HL-60 (cell line): ENCODE measurements around the gene MICU1.
A peak's percentile ranks its signal among the peaks of the same experiment; 100 is the strongest.

Experiments used
- DNase-seq, 2 experiments: peaks; one replicate each; pipeline ENCODE4 v3.0.0-alpha.2; 2010 to 2020; ENCODE audit warnings: low read depth in 1 of 2, low spot score in 1 of 2
- H3K27ac ChIP-seq: fragments of 250-450 bp; sonication (Bioruptor Pico); replicated peaks from 2 replicates; pipeline ENCODE4 v1.5.1; 2020; ENCODE audit warnings: mild to moderate bottlenecking, moderate library complexity
- H3K27me3 ChIP-seq: fragments of 250-450 bp; sonication (Bioruptor Pico); 2 replicates; pipeline ENCODE4 v1.5.1; 2021; ENCODE audit warnings: mild to moderate bottlenecking, moderate library complexity; ENCODE audit not compliant: insufficient read depth, poor library complexity, severe bottlenecking
- H3K4me3 ChIP-seq: replicated peaks from 2 replicates; pipeline ENCODE4 v1.5.1; 2011; ENCODE audit warnings: mild to moderate bottlenecking, control low read depth, low read length; ENCODE audit not compliant: insufficient read depth
- GABPA ChIP-seq: IDR thresholded peaks from 2 replicates; pipeline ENCODE4 v1.6.1; 2012; ENCODE audit warnings: low read depth
- POLR2AphosphoS5 ChIP-seq: IDR thresholded peaks from 2 replicates; pipeline ENCODE4 v1.6.1; 2012; ENCODE audit warnings: low read depth
- SPI1 ChIP-seq: IDR thresholded peaks from 2 replicates; pipeline ENCODE4 v1.6.1; 2012; ENCODE audit warnings: low read depth, mild to moderate bottlenecking, borderline replicate concordance
- TF ChIP-seq, protein P1 (sequence below): IDR thresholded peaks from one replicate; pipeline ENCODE4 v1.5.1; 2011; ENCODE audit warnings: low read length, control low read depth, inconsistent platforms; ENCODE audit not compliant: insufficient read depth
- TF ChIP-seq, protein P2 (sequence below): IDR thresholded peaks from 2 replicates; pipeline ENCODE4 v1.6.1; 2012; ENCODE audit warnings: low read depth; ENCODE audit not compliant: insufficient replicate concordance

Gene MICU1

DNA sequence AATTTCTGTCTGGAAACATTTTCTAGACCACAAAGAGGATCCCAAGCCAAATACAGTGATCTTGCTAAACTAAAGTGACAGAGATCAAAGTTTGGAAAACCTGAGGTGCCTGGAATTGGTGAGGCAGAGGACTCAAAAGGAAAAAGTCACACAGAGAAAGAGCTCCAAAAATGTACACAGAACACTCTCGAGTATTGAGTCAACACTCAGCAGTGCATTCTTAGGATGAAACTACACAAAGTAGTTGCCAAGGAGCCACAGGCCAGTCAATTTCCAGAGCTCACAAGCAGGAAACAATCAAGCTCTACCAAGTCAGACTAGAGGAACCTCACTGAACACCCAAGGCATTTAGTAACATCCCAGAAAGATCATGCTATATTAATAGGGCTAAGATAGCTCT is 61.3 kb downstream of the MICU1 start:
- Histone ChIP-seq H3K27ac (peak overlapping the region; percentile 54), H3K27me3 (no peaks in the 10 kb centered on the region), H3K4me3 (no peak overlapping the region)
- peak in 1 of 2 experiments; percentile 15 for DNase-seq
- TF ChIP-seq GABPA, result no peak
- TF ChIP-seq, protein P1, sequence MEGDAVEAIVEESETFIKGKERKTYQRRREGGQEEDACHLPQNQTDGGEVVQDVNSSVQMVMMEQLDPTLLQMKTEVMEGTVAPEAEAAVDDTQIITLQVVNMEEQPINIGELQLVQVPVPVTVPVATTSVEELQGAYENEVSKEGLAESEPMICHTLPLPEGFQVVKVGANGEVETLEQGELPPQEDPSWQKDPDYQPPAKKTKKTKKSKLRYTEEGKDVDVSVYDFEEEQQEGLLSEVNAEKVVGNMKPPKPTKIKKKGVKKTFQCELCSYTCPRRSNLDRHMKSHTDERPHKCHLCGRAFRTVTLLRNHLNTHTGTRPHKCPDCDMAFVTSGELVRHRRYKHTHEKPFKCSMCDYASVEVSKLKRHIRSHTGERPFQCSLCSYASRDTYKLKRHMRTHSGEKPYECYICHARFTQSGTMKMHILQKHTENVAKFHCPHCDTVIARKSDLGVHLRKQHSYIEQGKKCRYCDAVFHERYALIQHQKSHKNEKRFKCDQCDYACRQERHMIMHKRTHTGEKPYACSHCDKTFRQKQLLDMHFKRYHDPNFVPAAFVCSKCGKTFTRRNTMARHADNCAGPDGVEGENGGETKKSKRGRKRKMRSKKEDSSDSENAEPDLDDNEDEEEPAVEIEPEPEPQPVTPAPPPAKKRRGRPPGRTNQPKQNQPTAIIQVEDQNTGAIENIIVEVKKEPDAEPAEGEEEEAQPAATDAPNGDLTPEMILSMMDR, result no peak
- no peak for TF ChIP-seq POLR2AphosphoS5
- no peak for TF ChIP-seq SPI1
- TF ChIP-seq, protein P2, sequence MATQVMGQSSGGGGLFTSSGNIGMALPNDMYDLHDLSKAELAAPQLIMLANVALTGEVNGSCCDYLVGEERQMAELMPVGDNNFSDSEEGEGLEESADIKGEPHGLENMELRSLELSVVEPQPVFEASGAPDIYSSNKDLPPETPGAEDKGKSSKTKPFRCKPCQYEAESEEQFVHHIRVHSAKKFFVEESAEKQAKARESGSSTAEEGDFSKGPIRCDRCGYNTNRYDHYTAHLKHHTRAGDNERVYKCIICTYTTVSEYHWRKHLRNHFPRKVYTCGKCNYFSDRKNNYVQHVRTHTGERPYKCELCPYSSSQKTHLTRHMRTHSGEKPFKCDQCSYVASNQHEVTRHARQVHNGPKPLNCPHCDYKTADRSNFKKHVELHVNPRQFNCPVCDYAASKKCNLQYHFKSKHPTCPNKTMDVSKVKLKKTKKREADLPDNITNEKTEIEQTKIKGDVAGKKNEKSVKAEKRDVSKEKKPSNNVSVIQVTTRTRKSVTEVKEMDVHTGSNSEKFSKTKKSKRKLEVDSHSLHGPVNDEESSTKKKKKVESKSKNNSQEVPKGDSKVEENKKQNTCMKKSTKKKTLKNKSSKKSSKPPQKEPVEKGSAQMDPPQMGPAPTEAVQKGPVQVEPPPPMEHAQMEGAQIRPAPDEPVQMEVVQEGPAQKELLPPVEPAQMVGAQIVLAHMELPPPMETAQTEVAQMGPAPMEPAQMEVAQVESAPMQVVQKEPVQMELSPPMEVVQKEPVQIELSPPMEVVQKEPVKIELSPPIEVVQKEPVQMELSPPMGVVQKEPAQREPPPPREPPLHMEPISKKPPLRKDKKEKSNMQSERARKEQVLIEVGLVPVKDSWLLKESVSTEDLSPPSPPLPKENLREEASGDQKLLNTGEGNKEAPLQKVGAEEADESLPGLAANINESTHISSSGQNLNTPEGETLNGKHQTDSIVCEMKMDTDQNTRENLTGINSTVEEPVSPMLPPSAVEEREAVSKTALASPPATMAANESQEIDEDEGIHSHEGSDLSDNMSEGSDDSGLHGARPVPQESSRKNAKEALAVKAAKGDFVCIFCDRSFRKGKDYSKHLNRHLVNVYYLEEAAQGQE, result no peak

DNA sequence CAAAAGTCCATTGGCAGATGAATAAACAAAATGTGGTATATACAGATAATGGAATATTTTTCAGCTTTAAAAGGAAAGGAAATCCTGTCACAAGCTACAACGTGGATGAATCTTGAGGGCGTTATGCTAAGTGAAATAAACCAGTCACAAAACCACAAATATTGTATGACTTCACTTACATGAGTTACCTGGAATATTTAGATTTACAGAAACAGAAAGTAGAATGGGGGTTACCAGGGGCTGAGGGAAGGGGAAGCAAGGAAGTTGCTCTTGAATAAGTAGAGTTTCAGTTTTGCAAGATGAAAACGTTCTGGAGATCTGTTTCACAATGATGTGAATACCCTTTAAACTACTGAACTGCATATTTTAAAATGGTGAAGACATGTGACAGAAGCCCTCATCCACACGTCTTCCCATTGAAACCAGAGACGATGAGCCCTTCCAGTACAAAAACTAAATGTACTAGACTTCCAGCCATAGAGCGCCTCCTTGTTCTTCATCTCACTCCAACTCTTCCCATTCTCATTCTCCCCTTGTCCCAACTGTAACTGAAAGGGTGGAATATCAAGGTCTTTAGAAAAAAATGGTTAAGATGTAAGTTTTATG is 62.4 kb downstream of the MICU1 start:
- DNase-seq, result peak in 1 of 2 experiments; percentile 35
- TF ChIP-seq GABPA (no peak), SPI1 (peak; percentile 13; the same call in 1 of the 2 replicates), POLR2AphosphoS5 (no peak)
- TF ChIP-seq, protein P1, result no peak
- TF ChIP-seq, protein P2, result no peak

DNA sequence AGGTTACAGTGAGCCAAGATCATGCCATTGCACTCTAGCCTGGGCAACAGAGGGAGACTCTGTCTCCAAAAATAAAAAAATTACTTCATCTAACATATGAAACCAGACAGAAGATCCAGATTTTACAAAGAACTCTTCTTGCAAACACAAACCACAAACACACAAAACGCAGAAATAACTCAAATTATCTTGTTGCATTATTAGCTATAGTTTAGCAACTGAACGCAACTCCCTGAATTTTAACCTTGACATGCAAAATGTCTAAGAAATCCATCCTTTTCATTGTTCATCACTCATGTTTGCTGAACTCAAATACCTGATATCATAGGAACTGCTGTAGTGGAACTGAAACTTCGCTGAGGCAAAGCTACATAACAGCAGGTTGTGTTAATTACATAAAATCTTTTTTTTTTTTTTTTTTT is 64.1 kb downstream of the MICU1 start:
- TF ChIP-seq GABPA (no peak), SPI1 (no peak), POLR2AphosphoS5 (no peak)
- TF ChIP-seq, protein P1, result no peak
- TF ChIP-seq, protein P2, result no peak
- Histone ChIP-seq H3K27ac (no peak overlapping the region), H3K4me3 (no peak overlapping the region)

More for the DNA sequence above, 62.4 kb downstream of the MICU1 start:
- Histone ChIP-seq H3K27me3 (no peaks in the 10 kb centered on the region), H3K4me3 (no peak overlapping the region), H3K27ac (peak overlapping the region; percentile 54)

More for the DNA sequence above, 64.1 kb downstream of the MICU1 start:
- no peaks in the 10 kb centered on the region for H3K27me3 ChIP-seq
- no peak for DNase-seq
